Prostate gland (tissue), 2 donors: ENCODE results near the gene KRTAP13-3.

Source experiments
- POLR2A ChIP-seq: fragments of 450-650 bp; IDR thresholded peaks from one replicate; pipeline ENCODE4 v1.6.1; 2016; ENCODE audit warnings: antibody characterized with exemption, mild to moderate bottlenecking
- POLR2AphosphoS5 ChIP-seq: sonication (generic); formaldehyde crosslinking; IDR thresholded peaks from one replicate; pipeline ENCODE4 v1.6.1; 2017; ENCODE audit warnings: antibody characterized with exemption
- TF ChIP-seq, protein P1 (sequence below), 4 experiments: fragments of 200-600 bp in 2 of 4; fragments of 450-650 bp in 2 of 4; sonication (generic) in 2 of 4; IDR thresholded peaks; 1 replicate in 3 of 4; 2 replicates in 1 of 4; pipeline ENCODE4 v1.5.1; 2016 to 2019; ENCODE audit warnings: antibody characterized with exemption in 4 of 4, mild to moderate bottlenecking in 2 of 4, moderate library complexity in 2 of 4

- TF ChIP-seq POLR2AphosphoS5: peak; percentile 64
- TF ChIP-seq, protein P1, sequence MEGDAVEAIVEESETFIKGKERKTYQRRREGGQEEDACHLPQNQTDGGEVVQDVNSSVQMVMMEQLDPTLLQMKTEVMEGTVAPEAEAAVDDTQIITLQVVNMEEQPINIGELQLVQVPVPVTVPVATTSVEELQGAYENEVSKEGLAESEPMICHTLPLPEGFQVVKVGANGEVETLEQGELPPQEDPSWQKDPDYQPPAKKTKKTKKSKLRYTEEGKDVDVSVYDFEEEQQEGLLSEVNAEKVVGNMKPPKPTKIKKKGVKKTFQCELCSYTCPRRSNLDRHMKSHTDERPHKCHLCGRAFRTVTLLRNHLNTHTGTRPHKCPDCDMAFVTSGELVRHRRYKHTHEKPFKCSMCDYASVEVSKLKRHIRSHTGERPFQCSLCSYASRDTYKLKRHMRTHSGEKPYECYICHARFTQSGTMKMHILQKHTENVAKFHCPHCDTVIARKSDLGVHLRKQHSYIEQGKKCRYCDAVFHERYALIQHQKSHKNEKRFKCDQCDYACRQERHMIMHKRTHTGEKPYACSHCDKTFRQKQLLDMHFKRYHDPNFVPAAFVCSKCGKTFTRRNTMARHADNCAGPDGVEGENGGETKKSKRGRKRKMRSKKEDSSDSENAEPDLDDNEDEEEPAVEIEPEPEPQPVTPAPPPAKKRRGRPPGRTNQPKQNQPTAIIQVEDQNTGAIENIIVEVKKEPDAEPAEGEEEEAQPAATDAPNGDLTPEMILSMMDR (IDR thresholded peaks at IDR 0.05): peak in 3 of 4 experiments; percentile 33 to 67 (median 39)
- no peak for TF ChIP-seq POLR2A
Observed at GRCh38 chr21:30408782-30409494, 16.8 kb downstream of the KRTAP13-3 start.
